Ishikawa (cell line): ENCODE results near the gene FOXN3.

Experiments used
- CEBPB ChIP-seq: IDR thresholded peaks from 2 replicates; pipeline ENCODE4 v1.6.1; 2012
- CREB1 ChIP-seq: IDR thresholded peaks from 2 replicates; pipeline ENCODE4 v1.6.1; 2012; ENCODE audit warnings: low read depth
- EGR1 ChIP-seq: IDR thresholded peaks from 2 replicates; pipeline ENCODE4 v1.6.1; 2012
- EP300 ChIP-seq: IDR thresholded peaks from 2 replicates; pipeline ENCODE4 v1.6.1; 2012; ENCODE audit warnings: borderline replicate concordance
- FOXM1 ChIP-seq: IDR thresholded peaks from 2 replicates; pipeline ENCODE4 v1.6.1; 2012; ENCODE audit warnings: low read depth, borderline replicate concordance
- NFIC ChIP-seq: IDR thresholded peaks from 2 replicates; pipeline ENCODE4 v1.6.1; 2012
- RAD21 ChIP-seq: IDR thresholded peaks from 2 replicates; pipeline ENCODE4 v1.6.1; 2012; ENCODE audit warnings: low read depth
- REST ChIP-seq: IDR thresholded peaks from 2 replicates; pipeline ENCODE4 v1.6.1; 2012; ENCODE audit warnings: low read depth, mild to moderate bottlenecking
- TAF1 ChIP-seq: IDR thresholded peaks from 2 replicates; pipeline ENCODE4 v1.6.1; 2012; ENCODE audit warnings: low read depth, mild to moderate bottlenecking
- TCF12 ChIP-seq: IDR thresholded peaks from 2 replicates; pipeline ENCODE4 v1.6.1; 2012; ENCODE audit warnings: low read depth
- TEAD4 ChIP-seq: IDR thresholded peaks from 2 replicates; pipeline ENCODE4 v1.6.1; 2012
- USF1 ChIP-seq: IDR thresholded peaks from 2 replicates; pipeline ENCODE4 v1.6.1; 2012
- YY1 ChIP-seq: IDR thresholded peaks from 2 replicates; pipeline ENCODE4 v1.6.1; 2012; ENCODE audit warnings: low read depth
- ZBTB7A ChIP-seq: IDR thresholded peaks from 2 replicates; pipeline ENCODE4 v1.6.1; 2012; ENCODE audit warnings: low read depth
- TF ChIP-seq, protein P1 (sequence below): IDR thresholded peaks from 2 replicates; pipeline ENCODE4 v1.6.1; 2012

The FOXN3 gene

GRCh38 chr14:89407856-89408255, 9.2 kb downstream of the FOXN3 start:
- TF ChIP-seq RAD21 (no peak), EP300 (no peak), USF1 (no peak)
- TF ChIP-seq, protein P1, sequence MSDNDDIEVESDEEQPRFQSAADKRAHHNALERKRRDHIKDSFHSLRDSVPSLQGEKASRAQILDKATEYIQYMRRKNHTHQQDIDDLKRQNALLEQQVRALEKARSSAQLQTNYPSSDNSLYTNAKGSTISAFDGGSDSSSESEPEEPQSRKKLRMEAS = no peak

DNA sequence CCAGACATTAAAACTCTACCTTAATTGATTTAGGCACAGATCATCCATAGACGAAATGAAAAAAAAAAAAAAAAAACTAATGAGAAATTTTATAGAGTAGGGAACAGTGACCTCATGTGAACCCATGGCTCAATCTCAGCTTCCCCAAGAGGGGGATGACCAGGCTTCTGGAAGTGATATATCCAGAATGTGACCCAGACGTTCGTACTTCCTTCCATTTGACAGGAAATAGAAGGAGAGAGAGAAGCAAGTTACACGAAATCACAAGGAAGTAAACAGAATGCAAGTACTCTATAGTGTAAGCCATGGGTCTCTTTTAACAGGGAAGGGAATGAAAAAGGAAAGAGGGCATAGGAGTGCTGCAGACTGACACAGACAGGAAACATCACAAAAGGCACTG, 10.1 kb downstream of the FOXN3 start:
- TF ChIP-seq YY1 (no peak), EP300 (no peak), TAF1 (no peak), CREB1 (no peak)

DNA sequence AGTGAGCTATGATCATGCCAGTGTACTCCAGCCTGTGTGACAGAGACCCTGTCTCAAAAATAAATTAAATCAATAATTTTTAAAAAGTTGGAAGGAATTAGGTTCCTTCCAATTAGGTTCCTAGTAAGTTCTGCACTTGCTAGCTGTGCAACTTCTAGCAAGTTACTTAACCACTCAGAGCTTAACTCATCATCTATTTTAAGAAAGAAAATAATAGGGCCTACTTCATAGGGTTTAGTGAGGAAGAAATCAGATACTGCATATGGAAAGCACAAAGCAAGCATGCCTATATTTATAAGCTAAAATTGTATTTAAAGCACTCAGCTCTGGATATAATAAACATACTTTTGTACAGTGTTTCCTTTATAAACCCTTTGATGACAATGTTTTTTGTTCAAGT, 10.7 kb downstream of the FOXN3 start:
- no peak for TF ChIP-seq NFIC
- TF ChIP-seq USF1 = no peak
- no peak for TF ChIP-seq YY1
- TF ChIP-seq CEBPB = no peak
- TF ChIP-seq, protein P1 = no peak
- no peak for TF ChIP-seq TAF1
- TF ChIP-seq REST = no peak
- no peak for TF ChIP-seq TCF12
- TF ChIP-seq CREB1 = no peak
- no peak for TF ChIP-seq FOXM1
- no peak for TF ChIP-seq TEAD4
- no peak for TF ChIP-seq ZBTB7A
- no peak for TF ChIP-seq EP300
- TF ChIP-seq EGR1 = no peak
- no peak for TF ChIP-seq RAD21

GRCh38 chr14:89405712-89406111, 11.3 kb downstream of the FOXN3 start:
- no peak for TF ChIP-seq CREB1
- TF ChIP-seq EP300 = no peak
- no peak for TF ChIP-seq ZBTB7A
- TF ChIP-seq NFIC = no peak
- no peak for TF ChIP-seq YY1
- TF ChIP-seq USF1 = no peak

DNA sequence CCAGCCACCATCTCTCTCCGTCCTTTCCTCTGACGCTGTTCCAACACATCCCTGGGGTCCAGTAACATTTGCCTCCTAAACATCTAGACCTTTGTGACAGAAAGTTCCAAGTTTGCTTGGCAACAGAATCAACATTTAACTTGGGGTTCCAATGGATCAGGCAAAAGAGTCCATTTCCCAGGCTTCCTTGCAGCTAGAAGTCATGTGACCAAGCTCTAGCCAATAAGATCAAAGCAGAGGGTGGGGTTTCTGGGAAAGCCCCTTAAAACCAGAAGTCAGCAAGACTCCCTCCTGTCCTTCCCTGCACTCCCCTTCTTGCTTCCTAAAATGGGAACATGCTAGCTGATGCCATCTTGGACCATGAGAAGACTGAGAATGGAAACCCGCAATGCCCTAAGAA, 14.7 kb downstream of the FOXN3 start:
- TF ChIP-seq NFIC = no peak
- TF ChIP-seq EGR1 = no peak
- TF ChIP-seq CEBPB = no peak
- TF ChIP-seq RAD21 = no peak
- no peak for TF ChIP-seq CREB1
- no peak for TF ChIP-seq TCF12
- no peak for TF ChIP-seq EP300
- TF ChIP-seq REST = no peak
- no peak for TF ChIP-seq TEAD4
- TF ChIP-seq USF1 = no peak
- TF ChIP-seq, protein P1 = no peak

- TF ChIP-seq, protein P1 = no peak
- TF ChIP-seq USF1 (no peak), CREB1 (no peak), ZBTB7A (no peak), YY1 (no peak), CEBPB (no peak), TCF12 (no peak), REST (no peak), RAD21 (no peak), NFIC (no peak)
Measured at GRCh38 chr14:89401761-89402160, 15.3 kb downstream of the FOXN3 start.
